Neural cell (in vitro differentiated cells): ENCODE measurements around the gene SYT13. TPM values are rescaled to one million over a fixed set of nuclear protein-coding genes. Genes with fewer than 3 reads are reported as not detected.

Source experiments
- H2AFZ ChIP-seq: fragments of 200-600, 300-800 bp; sonication (generic), shearing (Covaris generic); 2 replicates; pipeline ENCODE4 v1.6.0; 2014; ENCODE audit warnings: low read depth, mild to moderate bottlenecking, antibody characterized with exemption, low read length, moderate library complexity
- H3F3A ChIP-seq: fragments of 200-600 bp; shearing (Covaris generic); 2 replicates; pipeline ENCODE4 v1.6.1; 2016; ENCODE audit warnings: mild to moderate bottlenecking, moderate library complexity, mixed read lengths, antibody characterized with exemption, low read length; ENCODE audit not compliant: insufficient read depth, poor library complexity, severe bottlenecking
- H3K27ac ChIP-seq: fragments of 200-600, 300-800 bp; sonication (generic), shearing (Covaris generic); 2 replicates; pipeline ENCODE4 v1.5.1; 2014; ENCODE audit warnings: mild to moderate bottlenecking, low read length, moderate library complexity
- H3K27me3 ChIP-seq: fragments of 300-800, 200-600 bp; sonication (generic), shearing (Covaris generic); 2 replicates; pipeline ENCODE4 v1.6.0; 2014; ENCODE audit warnings: mild to moderate bottlenecking, low read depth, low read length, moderate library complexity; ENCODE audit not compliant: insufficient read depth
- H3K36me3 ChIP-seq: fragments of 300-800, 200-600 bp; sonication (generic), shearing (Covaris generic); 2 replicates; pipeline ENCODE4 v1.5.1; 2014; ENCODE audit warnings: mild to moderate bottlenecking, antibody characterized with exemption, low read length, moderate library complexity; ENCODE audit not compliant: insufficient read depth
- H3K4me2 ChIP-seq: fragments of 300-800, 200-600 bp; sonication (generic), shearing (Covaris generic); 2 replicates; pipeline ENCODE4 v1.6.0; 2014; ENCODE audit warnings: mild to moderate bottlenecking, low read length
- H3K4me3 ChIP-seq: fragments of 300-800, 200-600 bp; sonication (generic), shearing (Covaris generic); 2 replicates; pipeline ENCODE4 v1.5.1; 2014; ENCODE audit warnings: mild to moderate bottlenecking, low read length, moderate library complexity
- H3K79me2 ChIP-seq: fragments of 200-600 bp; shearing (Covaris generic); replicated peaks from 2 replicates; pipeline ENCODE4 v1.6.0; 2014; ENCODE audit warnings: mild to moderate bottlenecking, low read length, moderate library complexity; ENCODE audit not compliant: insufficient read depth
- H3K9ac ChIP-seq: fragments of 300-800, 200-600 bp; sonication (generic), shearing (Covaris generic); 2 replicates; pipeline ENCODE4 v1.6.1; 2016; ENCODE audit warnings: mild to moderate bottlenecking, low read length, mixed read lengths
- H3K9me2 ChIP-seq: fragments of 200-600 bp; shearing (Covaris generic); 2 replicates; pipeline ENCODE4 v1.6.1; 2016; ENCODE audit warnings: mild to moderate bottlenecking, low read length, mixed read lengths; ENCODE audit not compliant: insufficient read depth
- H3K9me3 ChIP-seq: fragments of 200-600, 300-800 bp; sonication (generic), shearing (Covaris generic); 2 replicates; pipeline ENCODE4 v1.6.1; 2016; ENCODE audit warnings: mild to moderate bottlenecking, mixed run types, low read length, moderate library complexity, mixed read lengths
- H4K20me1 ChIP-seq: fragments of 200-600 bp; shearing (Covaris generic); 2 replicates; pipeline ENCODE4 v1.6.1; 2016; ENCODE audit warnings: mild to moderate bottlenecking, mixed run types; ENCODE audit not compliant: insufficient read depth
- CTCF ChIP-seq: fragments of 450-650 bp; IDR thresholded peaks from 2 replicates; pipeline ENCODE4 v1.5.1; 2014; ENCODE audit warnings: antibody characterized with exemption, mild to moderate bottlenecking, moderate library complexity; ENCODE audit not compliant: poor library complexity, severe bottlenecking
- EP300 ChIP-seq: fragments of 450-650 bp; conservative IDR thresholded peaks from 2 replicates; pipeline ENCODE4 v1.6.1; 2014; ENCODE audit warnings: antibody characterized with exemption, mild to moderate bottlenecking, moderate library complexity; ENCODE audit not compliant: poor library complexity, severe bottlenecking
- EZH2 ChIP-seq: fragments of 200-600, 300-800 bp; shearing (Covaris generic), sonication (generic); IDR thresholded peaks from 2 replicates; pipeline ENCODE4 v1.6.1; 2014; ENCODE audit warnings: antibody characterized with exemption, low read length, borderline replicate concordance, mild to moderate bottlenecking; ENCODE audit not compliant: insufficient read depth, poor library complexity, severe bottlenecking
- MXI1 ChIP-seq: fragments of 450-650 bp; conservative IDR thresholded peaks from 2 replicates; pipeline ENCODE4 v1.6.1; 2014; ENCODE audit warnings: antibody characterized with exemption, mild to moderate bottlenecking; ENCODE audit not compliant: poor library complexity, severe bottlenecking
- POLR2AphosphoS5 ChIP-seq: IDR thresholded peaks from 2 replicates; pipeline ENCODE4 v1.6.1; 2012
- RAD21 ChIP-seq: fragments of 450-650 bp; conservative IDR thresholded peaks from 2 replicates; pipeline ENCODE4 v1.6.1; 2014; ENCODE audit warnings: antibody characterized with exemption, mild to moderate bottlenecking, moderate library complexity
- SMC3 ChIP-seq: fragments of 450-650 bp; conservative IDR thresholded peaks from 2 replicates; pipeline ENCODE4 v1.6.1; 2014; ENCODE audit warnings: antibody characterized with exemption, mild to moderate bottlenecking, moderate library complexity; ENCODE audit not compliant: poor library complexity
- TAF1 ChIP-seq: IDR thresholded peaks from 2 replicates; pipeline ENCODE4 v1.6.1; 2012; ENCODE audit warnings: low read depth
- polyA plus RNA-seq: library from polyadenylated mRNA; depleted of rRNA; stranded (reverse); fragments of >200 nt; gene quantifications from 2 replicates; pipeline ENCODE4 v1.2.3, GENCODE V29; 2014
- TF ChIP-seq, protein P1 (sequence below): IDR thresholded peaks from 2 replicates; pipeline ENCODE4 v1.6.1; 2012; ENCODE audit warnings: borderline replicate concordance

The SYT13 gene
- polyA plus RNA-seq, 1 donor from 2014 or later = 60.8 TPM

DNA sequence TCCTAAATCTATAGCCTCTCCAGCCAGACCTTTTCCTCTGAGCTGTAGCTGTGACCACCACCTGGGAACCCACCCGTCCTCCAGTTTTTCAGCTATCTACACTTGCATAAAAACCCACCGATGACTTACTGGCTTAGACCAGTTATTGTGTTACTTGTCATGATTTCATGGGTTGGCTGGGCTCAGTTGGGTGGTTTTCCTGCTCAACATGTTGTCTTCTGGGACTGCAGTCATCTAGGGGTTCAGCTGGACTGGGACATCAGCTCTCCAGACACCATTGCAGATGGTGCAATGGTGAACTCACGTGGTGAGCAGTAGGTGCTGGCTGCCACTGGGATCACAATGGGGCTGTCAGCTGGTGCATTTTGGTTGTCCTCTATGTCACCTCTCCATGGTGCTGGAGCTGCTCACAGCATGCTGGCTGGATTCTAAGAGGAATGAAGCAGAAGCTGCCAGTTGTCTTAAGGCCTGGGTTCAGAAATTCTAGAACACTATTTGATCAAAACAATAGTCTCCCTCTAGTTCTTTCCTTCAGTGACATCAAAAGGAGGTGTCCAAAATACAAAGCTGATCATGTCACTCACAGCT is 1.3 kb upstream of the SYT13 start:
- peak overlapping the region; percentile 96 for H3K27ac ChIP-seq
- H3K9me2 ChIP-seq = no peaks in the 10 kb centered on the region
- peak overlapping the region; percentile 61 for H3K9ac ChIP-seq
- peaks cover 4% of the 10 kb centered on the region for H3F3A ChIP-seq
- peak overlapping the region; percentile 48 for H3K4me3 ChIP-seq
- no peak overlapping the region for H2AFZ ChIP-seq
- H3K27me3 ChIP-seq = no peaks in the 10 kb centered on the region
- no peak for TF ChIP-seq CTCF
- no peak overlapping the region for H3K4me2 ChIP-seq
- H4K20me1 ChIP-seq = no peaks in the 10 kb centered on the region
- H3K79me2 ChIP-seq = peaks cover 10% of the 10 kb centered on the region
- H3K36me3 ChIP-seq = no peaks in the 10 kb centered on the region
- no peaks in the 10 kb centered on the region for H3K9me3 ChIP-seq

DNA sequence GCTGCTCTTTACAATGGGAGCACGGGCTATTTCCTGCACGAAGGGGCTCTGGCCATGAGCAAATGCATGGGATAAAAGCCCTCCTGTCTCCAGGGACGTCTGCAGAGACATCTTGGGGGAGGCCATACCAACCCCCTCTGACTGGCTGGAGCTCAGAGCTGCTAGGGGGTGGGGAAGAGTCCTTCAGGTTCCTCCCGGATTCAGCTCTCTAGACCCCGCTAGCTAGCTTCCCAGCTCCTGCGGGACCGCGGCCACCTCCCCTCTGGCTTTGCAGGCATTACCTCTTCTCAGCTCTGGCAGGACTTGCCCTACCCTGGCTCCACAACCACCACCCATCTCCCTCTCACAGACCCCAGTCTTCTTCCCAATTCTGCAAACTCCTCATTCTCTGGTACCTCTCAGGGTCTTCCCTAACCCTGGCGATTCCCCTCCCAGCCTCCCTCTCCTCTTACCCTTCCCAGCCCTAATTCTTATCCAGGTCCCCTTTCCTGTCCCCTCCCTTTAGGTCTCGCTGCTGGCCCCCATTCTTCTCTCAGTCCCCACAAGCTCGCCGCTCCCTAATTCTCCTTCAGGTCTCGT is 802 bp downstream of the SYT13 start:
- Histone ChIP-seq H3K4me2 (peak overlapping the region; percentile 81), H3K27me3 (no peaks in the 10 kb centered on the region), H2AFZ (peak overlapping the region; percentile 34)

DNA sequence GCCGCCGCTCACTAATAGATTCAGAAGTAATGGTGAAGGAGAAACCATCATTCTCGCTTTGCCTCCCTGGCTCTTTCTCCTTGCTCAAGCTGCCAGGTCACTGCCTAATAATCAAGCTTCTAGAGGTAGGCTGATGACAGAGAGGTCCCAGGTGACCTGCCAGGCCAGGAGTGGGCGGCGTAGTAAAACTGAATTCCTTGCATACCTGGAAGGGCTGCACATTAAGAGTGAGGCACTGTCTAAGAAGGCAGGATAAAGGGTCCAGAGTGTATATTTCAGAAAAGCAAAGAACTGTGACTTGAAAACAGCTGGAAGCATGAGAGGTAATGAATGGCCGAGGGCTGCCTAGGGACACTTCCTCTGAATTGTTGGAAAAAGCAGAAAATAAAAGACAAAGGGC is 4.1 kb downstream of the SYT13 start:
- peak overlapping the region; percentile 12 for H3K4me3 ChIP-seq
- no peaks in the 10 kb centered on the region for H3K36me3 ChIP-seq
- H3K4me2 ChIP-seq = no peak overlapping the region
- no peaks in the 10 kb centered on the region for H4K20me1 ChIP-seq
- H3K9me2 ChIP-seq = no peaks in the 10 kb centered on the region
- H3K27ac ChIP-seq = no peak overlapping the region
- H2AFZ ChIP-seq = no peak overlapping the region
- H3K9ac ChIP-seq = peak overlapping the region; percentile 0
- H3K27me3 ChIP-seq = no peaks in the 10 kb centered on the region
- no peaks in the 10 kb centered on the region for H3F3A ChIP-seq
- TF ChIP-seq MXI1 = no peak
- no peak for TF ChIP-seq RAD21
- no peak for TF ChIP-seq POLR2AphosphoS5
- no peak for TF ChIP-seq SMC3
- TF ChIP-seq TAF1 = no peak
- no peak for TF ChIP-seq CTCF
- TF ChIP-seq, protein P1, sequence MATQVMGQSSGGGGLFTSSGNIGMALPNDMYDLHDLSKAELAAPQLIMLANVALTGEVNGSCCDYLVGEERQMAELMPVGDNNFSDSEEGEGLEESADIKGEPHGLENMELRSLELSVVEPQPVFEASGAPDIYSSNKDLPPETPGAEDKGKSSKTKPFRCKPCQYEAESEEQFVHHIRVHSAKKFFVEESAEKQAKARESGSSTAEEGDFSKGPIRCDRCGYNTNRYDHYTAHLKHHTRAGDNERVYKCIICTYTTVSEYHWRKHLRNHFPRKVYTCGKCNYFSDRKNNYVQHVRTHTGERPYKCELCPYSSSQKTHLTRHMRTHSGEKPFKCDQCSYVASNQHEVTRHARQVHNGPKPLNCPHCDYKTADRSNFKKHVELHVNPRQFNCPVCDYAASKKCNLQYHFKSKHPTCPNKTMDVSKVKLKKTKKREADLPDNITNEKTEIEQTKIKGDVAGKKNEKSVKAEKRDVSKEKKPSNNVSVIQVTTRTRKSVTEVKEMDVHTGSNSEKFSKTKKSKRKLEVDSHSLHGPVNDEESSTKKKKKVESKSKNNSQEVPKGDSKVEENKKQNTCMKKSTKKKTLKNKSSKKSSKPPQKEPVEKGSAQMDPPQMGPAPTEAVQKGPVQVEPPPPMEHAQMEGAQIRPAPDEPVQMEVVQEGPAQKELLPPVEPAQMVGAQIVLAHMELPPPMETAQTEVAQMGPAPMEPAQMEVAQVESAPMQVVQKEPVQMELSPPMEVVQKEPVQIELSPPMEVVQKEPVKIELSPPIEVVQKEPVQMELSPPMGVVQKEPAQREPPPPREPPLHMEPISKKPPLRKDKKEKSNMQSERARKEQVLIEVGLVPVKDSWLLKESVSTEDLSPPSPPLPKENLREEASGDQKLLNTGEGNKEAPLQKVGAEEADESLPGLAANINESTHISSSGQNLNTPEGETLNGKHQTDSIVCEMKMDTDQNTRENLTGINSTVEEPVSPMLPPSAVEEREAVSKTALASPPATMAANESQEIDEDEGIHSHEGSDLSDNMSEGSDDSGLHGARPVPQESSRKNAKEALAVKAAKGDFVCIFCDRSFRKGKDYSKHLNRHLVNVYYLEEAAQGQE = no peak
- TF ChIP-seq EZH2 = no peak
- no peak for TF ChIP-seq EP300
- H3K9me3 ChIP-seq = no peaks in the 10 kb centered on the region
- H3K79me2 ChIP-seq = peaks cover 10% of the 10 kb centered on the region

More for the DNA sequence above, 802 bp downstream of the SYT13 start:
- Histone ChIP-seq H3K79me2 (peaks cover 10% of the 10 kb centered on the region), H3K9me3 (no peaks in the 10 kb centered on the region), H3F3A (peaks cover 4% of the 10 kb centered on the region), H3K36me3 (no peaks in the 10 kb centered on the region), H4K20me1 (no peaks in the 10 kb centered on the region), H3K9me2 (no peaks in the 10 kb centered on the region), H3K9ac (peak overlapping the region; percentile 86), H3K27ac (peak overlapping the region; percentile 68), H3K4me3 (peak overlapping the region; percentile 82)
- TF ChIP-seq RAD21 = no peak
- no peak for TF ChIP-seq SMC3
- TF ChIP-seq TAF1 = no peak
- TF ChIP-seq MXI1 = no peak
- no peak for TF ChIP-seq EP300
